ENCODE data around the gene LACTBL1. TPM values are rescaled to one million over a fixed set of nuclear protein-coding genes. Genes with fewer than 3 reads are reported as not detected.
"Not testable (repeated sequence)": the region's sequence is repeated elsewhere in the genome, so short reads cannot be mapped to it uniquely, and the experiment has no call there.

The LACTBL1 gene
- not detected for polyA plus RNA-seq (ENCODE audit: insufficient read length)
- long read RNA-seq, donor 1 = 0 reads
- long read RNA-seq, donor 2 = 0 reads
- long read RNA-seq, donor 3 = 0 reads
- long read RNA-seq, donor 4 = 0 reads
- long read RNA-seq, donor 5 = 0 reads
- long read RNA-seq, donor 6 = 0 reads
- long read RNA-seq, donor 7 = 0 reads
- long read RNA-seq, donor 8 = 0 reads

DNA sequence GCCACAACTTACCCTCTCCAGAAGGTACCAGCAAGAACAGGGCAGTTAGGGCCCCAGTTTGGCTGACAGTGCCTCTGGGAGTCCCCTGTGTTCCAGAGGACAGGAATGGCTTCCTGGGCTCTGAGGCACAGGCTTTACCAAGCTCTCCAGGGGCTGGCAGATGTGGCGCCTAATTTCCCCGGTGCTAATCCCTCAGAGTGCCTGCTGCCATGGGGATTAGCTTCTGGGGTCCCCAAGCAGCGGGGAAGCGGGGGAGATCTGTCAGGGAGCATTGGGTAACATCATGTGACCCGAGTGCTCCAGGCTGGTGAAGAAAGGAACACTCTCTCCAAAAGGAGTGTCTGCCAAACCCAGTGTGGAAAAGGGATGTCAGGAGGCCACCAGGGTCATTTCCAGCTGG is at the start of gene LACTBL1:
LACTBL1 (minus strand) TSS at position 107 of the 400 bp plus-strand sequence. CDS start 550 bp downstream, outside the sequence.
- DNase-seq = no peak

DNA sequence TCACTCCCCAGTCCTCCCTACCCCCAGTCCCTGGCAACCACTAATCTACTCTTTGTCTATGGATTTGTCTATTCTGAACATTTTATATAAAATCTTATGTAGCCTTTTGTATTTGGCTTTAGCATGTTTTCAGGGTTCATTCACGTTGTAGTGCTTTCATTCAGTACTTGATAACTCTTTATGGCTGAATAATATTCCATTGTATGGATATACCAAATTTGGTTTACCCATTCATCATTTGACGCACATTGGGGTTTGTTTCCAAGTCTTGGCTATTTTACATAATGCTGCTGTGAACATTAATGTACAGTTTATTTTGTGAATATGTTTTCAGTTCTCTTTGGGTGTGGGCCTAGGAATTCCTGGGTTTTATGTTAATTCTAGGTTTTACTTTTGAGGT is 49.2 kb upstream of the LACTBL1 start:
- no peak for DNase-seq

- peak; percentile 14 for DNase-seq
Observed at GRCh38 chr1:23020706-23021405, 48.2 kb upstream of the LACTBL1 start.

GRCh38 chr1:23019863-23020625 is 47.4 kb upstream of the LACTBL1 start:
- peak; percentile 62 for DNase-seq

DNA sequence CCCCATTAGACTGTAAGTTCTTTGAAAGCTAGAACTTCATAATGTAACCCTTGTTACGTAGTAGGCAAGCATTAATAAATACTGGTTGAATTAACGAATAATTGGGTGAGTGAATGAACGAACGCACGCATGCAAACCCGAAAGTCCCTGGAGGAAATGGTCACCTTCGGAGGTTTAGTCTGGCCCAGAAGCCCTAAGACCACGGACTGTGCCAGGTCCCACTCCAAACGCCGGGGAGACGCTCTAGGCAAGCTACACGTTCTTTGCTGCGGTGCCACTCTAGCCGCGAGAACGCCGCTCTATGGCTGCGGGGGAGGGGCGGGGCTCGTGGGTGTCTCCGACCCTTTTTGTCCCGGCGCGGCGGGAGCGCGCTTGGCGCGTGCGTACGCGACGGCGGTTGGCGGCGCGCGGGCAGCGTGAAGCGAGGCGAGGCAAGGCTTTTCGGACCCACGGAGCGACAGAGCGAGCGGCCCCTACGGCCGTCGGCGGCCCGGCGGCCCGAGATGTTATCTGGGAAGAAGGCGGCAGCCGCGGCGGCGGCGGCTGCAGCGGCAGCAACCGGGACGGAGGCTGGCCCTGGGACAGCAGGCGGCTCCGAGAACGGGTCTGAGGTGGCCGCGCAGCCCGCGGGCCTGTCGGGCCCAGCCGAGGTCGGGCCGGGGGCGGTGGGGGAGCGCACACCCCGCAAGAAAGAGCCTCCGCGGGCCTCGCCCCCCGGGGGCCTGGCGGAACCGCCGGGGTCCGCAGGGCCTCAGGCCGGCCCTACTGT is 46.6 kb upstream of the LACTBL1 start, which contains the start of gene KDM1A:
KDM1A (plus strand) TSS at position 375 of the 769 bp plus-strand sequence; CDS start at position 504, 129 bp downstream.
- peak; percentile 99 for DNase-seq

- no peak for DNase-seq
Observed at GRCh38 chr1:23018661-23019093, 46.0 kb upstream of the LACTBL1 start.

DNA sequence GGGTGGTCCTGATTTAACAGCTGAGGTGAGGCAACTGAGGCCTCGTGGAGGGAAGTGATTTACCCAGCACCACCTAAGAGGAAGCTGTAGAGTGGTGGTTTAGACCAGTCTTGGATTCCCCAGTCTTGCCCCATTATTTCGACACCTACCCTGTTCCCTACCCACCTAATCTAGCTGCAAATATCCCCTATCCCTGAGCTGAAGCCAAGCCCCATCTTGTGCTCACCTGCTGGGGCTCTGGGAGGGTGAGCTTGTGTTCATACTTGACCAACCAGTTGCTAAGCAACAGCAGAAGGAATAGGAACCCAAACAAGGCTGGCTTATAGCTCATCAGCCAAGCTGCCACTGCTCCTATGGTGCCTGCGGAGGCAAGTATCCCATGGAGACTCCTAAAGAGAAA is 41.0 kb upstream of the LACTBL1 start:
- DNase-seq = peak; percentile 64

GRCh38 chr1:23010025-23010424 is 37.4 kb upstream of the LACTBL1 start:
- DNase-seq = not testable (repeated sequence)

DNA sequence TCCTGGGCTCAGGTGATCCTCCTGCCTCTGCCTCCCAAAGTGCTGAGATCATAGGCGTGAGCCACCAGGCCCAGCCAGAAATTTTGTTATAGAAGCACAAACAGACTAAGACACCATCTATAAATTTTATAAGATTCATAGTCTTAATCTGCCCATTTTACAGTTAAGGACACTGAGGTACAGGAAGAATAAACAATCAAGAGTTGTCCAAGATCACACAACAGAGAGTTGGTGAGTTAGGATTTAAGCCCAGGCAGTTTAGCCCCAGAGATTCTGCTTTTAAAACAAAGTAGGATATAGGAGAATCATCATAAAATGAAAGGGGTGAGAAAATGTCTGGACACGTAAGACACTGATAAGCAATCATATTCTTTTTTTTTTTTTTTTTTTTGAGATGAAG is 36.2 kb upstream of the LACTBL1 start:
- no peak for DNase-seq

- no peak for DNase-seq
Observed at GRCh38 chr1:23007106-23007505, 34.4 kb upstream of the LACTBL1 start.

DNA sequence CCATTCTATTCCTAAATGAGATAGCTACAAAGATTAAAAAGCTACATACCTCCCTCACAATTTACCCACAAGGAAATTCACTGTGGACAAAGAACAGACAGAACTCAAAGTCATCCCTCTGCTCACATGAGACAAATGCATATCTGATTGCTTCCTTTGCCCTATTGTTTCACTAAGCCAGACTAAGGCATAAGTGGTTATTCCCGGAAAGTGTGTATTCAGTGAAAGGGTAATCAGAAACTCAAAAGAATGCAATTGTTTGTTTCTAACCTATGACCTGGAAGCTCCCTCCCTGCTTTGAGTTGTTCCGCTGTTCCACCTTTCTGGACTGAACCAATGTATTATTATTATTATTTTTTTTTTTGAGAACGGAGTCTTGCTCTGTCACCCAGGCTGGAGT is 32.1 kb upstream of the LACTBL1 start:
- DNase-seq = not testable (repeated sequence)

DNA sequence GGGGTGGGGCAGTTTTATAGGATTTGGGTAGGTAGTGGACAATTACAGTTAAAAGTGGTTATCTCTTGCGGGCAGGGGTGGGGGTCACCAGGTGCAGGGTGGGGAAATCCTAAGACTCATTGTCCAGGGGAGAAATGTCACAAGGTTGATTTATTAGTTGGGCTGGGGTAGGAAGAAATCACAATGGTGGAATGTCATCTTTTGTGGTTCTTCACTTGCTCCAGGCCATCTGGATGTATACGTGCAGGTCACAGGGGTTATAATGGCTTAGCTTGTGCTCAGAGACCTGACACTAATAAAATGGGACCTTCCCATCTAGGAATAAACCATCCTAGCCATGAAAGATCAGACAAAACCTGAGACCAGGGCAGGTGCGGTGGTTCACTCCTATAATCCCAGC is 31.4 kb upstream of the LACTBL1 start:
- no peak for DNase-seq

DNA sequence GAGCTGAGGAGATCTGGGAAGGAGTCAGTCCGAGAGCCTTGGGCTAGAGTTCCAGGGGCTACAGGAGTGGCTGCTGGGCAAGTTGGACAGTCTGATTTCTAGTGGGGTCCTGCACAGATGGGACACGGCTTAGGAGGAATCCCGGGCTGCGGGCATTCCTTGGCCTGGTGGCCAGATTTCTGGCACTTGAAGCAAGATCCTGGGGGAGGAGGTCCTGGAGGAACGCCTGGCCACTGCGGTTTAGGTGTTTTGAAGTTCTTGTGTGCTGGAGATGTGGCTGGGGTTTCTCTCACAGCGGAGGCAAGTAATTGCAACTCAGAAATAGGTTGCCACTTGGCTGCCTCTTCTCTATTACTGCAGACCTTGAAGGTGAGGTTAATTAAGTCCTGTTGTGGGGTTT is 29.6 kb upstream of the LACTBL1 start:
- not testable (repeated sequence) for DNase-seq

GRCh38 chr1:23000133-23000532 is 27.5 kb upstream of the LACTBL1 start:
- not testable (repeated sequence) for DNase-seq

- not testable (repeated sequence) for DNase-seq
Observed at GRCh38 chr1:22997528-22997927, 24.9 kb upstream of the LACTBL1 start.

- no peak for DNase-seq
Observed at GRCh38 chr1:22995774-22996173, 23.1 kb upstream of the LACTBL1 start.

DNA sequence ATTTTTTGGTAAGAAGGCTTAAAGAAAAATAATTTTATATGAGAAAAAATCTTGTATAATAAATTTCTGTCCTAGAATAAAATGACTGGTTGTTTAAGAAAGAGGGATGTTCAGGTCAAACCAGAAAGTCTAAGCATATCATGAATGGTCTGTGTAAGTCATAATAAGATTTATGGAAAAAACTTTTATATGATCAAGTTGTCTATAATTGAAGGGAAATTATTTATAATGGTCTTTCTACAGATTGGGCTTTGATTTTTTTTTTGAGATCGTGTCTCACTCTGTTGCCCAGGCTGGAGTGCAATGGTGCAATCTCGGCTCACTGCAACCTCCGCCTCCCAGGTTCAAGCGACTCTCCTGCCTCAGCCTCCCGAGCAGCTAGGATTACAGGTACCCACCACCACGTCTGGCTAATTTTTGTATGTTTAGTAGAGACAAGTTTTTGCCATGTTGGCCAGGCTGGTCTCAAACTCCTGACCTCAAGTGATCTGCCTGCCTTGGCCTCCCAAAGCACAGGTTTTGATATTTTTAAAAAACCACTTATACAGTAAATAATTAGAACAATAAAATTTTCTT is 20.6 kb upstream of the LACTBL1 start:
- DNase-seq = not testable (repeated sequence)

GRCh38 chr1:22992384-22992783 is 19.7 kb upstream of the LACTBL1 start:
- DNase-seq = not testable (repeated sequence)

DNA sequence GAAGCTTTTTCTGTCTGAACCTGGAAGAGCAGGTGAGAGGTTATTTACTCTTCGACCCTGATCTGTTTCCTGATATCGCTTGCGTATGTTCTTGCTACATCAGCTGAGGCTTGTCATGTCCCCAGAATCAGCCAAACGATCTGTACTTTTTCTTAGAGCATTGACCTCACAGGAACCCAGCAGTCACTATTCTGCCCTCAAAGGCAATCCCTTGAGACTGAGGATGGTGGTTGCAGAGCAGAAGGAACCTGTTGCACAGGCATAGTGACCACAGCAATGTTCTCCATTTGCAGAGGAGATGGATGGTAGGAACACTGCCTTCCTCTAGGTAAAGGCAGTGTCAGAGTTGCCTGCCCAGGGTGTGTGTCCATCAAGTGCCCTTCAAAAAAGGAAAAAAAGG is 11.3 kb upstream of the LACTBL1 start:
- no peak for DNase-seq

- not testable (repeated sequence) for DNase-seq
Observed at GRCh38 chr1:22980471-22980790, 7.8 kb upstream of the LACTBL1 start.

DNA sequence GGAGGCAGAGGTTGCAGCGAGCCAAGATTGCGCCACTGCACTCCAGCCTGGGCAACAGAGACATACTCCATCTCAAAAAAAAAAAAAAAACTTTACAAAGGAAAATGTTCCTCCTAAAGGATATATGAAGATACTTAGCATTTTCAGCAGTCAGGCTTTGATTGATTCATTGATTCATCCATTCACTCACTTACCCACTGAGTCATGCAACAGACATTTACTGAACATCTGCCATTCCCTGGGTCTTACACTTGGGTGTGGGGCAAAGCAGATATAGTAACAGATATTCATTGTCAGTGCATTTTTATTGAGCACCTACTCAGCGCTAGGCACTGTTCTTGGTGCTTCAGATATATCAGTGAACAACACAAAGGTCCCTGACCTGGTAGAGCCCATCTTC is 5.6 kb upstream of the LACTBL1 start:
- DNase-seq = no peak

Measured in left kidney (tissue), 8 donors.